Ovary (tissue), 3 donors: Measurements from ENCODE around the gene TBC1D2.

ENCODE experiments used
- CTCF ChIP-seq, 3 donors: fragments of 450-650 bp in 2 of 3; fragments of 200-600 bp in 1 of 3; IDR thresholded peaks; one replicate each; pipeline versions ENCODE4 v1.5.1 to v1.8.0; 2016 to 2022; ENCODE audit warnings: antibody characterized with exemption in 3 of 3, mild to moderate bottlenecking in 1 of 3
- EP300 ChIP-seq: sonication (generic); formaldehyde crosslinking; IDR thresholded peaks from one replicate; pipeline ENCODE4 v1.6.1; 2017; ENCODE audit warnings: antibody characterized with exemption
- POLR2A ChIP-seq: fragments of 450-650 bp; IDR thresholded peaks from one replicate; pipeline ENCODE4 v1.6.1; 2017; ENCODE audit warnings: antibody characterized with exemption, mild to moderate bottlenecking, moderate library complexity
- donor health status: DM: no; HTN: no; CAD: no.

GRCh38 chr9:98263482-98264357 lies 8.3 kb upstream of the TBC1D2 start:
- TF ChIP-seq CTCF (IDR thresholded peaks at IDR 0.05), result peak; percentile 38 to 69 (median 50)
- TF ChIP-seq POLR2A, result no peak
- TF ChIP-seq EP300, result no peak
